HG02973 (cell line): ENCODE measurements around the gene NCAPG2.
A peak's percentile ranks its signal among the peaks of the same experiment; 100 is the strongest.

Source experiments
- ATAC-seq: cut with Tn5 transposase; IDR thresholded peaks from one replicate; pipeline ENCODE4 v1.9.1; 2021; ENCODE audit warnings: moderate library complexity; ENCODE audit not compliant: unreplicated experiment

NCAPG2 gene

GRCh38 chr7:158602905-158603772 is 101.5 kb downstream of the NCAPG2 start:
- no peak for ATAC-seq

GRCh38 chr7:158602041-158602440 is 102.6 kb downstream of the NCAPG2 start:
- ATAC-seq, result no peak

GRCh38 chr7:158601090-158601489 is 103.5 kb downstream of the NCAPG2 start:
- ATAC-seq, result no peak

GRCh38 chr7:158596745-158597144 is 107.9 kb downstream of the NCAPG2 start:
- ATAC-seq, result no peak

- ATAC-seq, result no peak
These were observed 108.3 kb downstream of the NCAPG2 start for GRCh38 chr7:158596309-158596708.

- no peak for ATAC-seq
These were observed 109.5 kb downstream of the NCAPG2 start for GRCh38 chr7:158595068-158595467.

- no peak for ATAC-seq
These were observed 112.1 kb downstream of the NCAPG2 start for GRCh38 chr7:158592541-158592940.

- no peak for ATAC-seq
These were observed 112.7 kb downstream of the NCAPG2 start for GRCh38 chr7:158591944-158592343.

GRCh38 chr7:158590181-158590530 is 114.4 kb downstream of the NCAPG2 start:
- ATAC-seq, result no peak

GRCh38 chr7:158589653-158590052 is 115.0 kb downstream of the NCAPG2 start:
- no peak for ATAC-seq

- ATAC-seq, result no peak
These were observed 115.6 kb downstream of the NCAPG2 start for GRCh38 chr7:158588878-158589442.

GRCh38 chr7:158588085-158588877 is 116.3 kb downstream of the NCAPG2 start:
- peak; percentile 10 for ATAC-seq

- ATAC-seq, result peak; percentile 57
These were observed 117.2 kb downstream of the NCAPG2 start, which contains the start of gene PTPRN2 for GRCh38 chr7:158587162-158588084. Gene PTPRN2, minus strand, starts transcription at chr7:158587823.

GRCh38 chr7:158586499-158587161 is 118.0 kb downstream of the NCAPG2 start:
- no peak for ATAC-seq

- ATAC-seq, result no peak
These were observed 118.7 kb downstream of the NCAPG2 start for GRCh38 chr7:158585721-158586498.

- ATAC-seq, result no peak
These were observed 120.2 kb downstream of the NCAPG2 start for GRCh38 chr7:158584407-158584806.

- no peak for ATAC-seq
These were observed 120.8 kb downstream of the NCAPG2 start for GRCh38 chr7:158583810-158584209.

- no peak for ATAC-seq
These were observed 121.5 kb downstream of the NCAPG2 start for GRCh38 chr7:158583143-158583542.

- ATAC-seq, result no peak
These were observed 122.5 kb downstream of the NCAPG2 start for GRCh38 chr7:158582089-158582456.
